ENCODE measurements around the gene SLC9A1. TPM values are rescaled to one million over a fixed set of nuclear protein-coding genes. Genes with fewer than 3 reads are reported as not detected.
A peak's percentile ranks its signal among the peaks of the same experiment; 100 is the strongest.

Gene SLC9A1
- total RNA-seq, 1 experiment from 2014 or later = 2.4 TPM

DNA sequence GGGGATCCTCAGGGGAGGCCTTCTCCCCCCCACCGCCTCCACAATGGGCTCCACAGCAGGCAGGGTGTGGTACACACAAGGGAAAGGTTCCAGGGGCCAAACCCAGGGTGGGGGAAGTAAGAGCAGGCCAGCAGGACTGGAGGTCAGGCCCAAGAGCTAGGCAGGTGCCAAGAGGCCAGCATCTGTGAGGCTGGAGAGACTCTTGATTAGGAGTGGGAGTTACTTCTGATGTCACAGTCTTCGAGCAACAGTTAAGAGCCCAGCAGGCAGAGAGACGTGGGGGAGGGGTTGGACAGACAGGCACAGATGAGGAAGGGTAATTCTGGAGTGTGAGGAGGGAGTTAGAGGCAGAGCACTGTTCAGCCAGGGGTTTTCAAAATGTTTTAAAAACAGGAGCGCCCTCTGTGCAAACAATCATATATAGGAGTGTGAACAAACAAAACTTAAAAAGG, 55.8 kb downstream of the SLC9A1 start:
- in situ Hi-C loops (cut with HindIII; ENCODE audit: low pct_unique_long_range_greater_than_20kb, low sequenced_read_pairs) = no loop called here
- peak; percentile 29 for DNase-seq (ENCODE audit: low read depth, low spot score)

- in situ Hi-C loops (cut with HindIII; ENCODE audit: low pct_unique_long_range_greater_than_20kb, low sequenced_read_pairs) = no loop called here
These were observed 56.3 kb downstream of the SLC9A1 start for GRCh38 chr1:27098431-27099134.

DNA sequence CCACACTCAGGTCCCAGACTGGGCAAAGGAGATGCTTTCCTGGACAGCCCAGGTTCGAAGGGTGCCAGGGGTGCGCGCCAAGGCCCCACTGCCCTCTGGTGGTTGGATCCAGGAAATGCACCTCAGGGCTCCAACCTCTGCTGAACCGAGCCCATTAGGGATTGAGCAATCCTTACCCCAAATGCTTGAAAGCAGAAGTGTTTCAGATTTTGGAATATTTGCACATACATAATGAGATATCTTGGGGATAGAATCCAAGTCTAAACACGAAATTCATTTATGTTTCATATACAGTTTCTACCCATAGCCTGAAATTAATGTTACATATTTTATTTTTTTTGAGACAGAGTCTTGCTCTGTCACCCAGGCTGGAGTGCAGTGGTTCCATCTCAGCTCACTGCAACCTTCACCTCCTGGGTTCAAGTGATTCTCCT, 57.4 kb downstream of the SLC9A1 start:
- in situ Hi-C loops (cut with HindIII; ENCODE audit: low pct_unique_long_range_greater_than_20kb, low sequenced_read_pairs) = no loop called here
- peak; percentile 77 for DNase-seq (ENCODE audit: low read depth, low spot score)

More at GRCh38 chr1:27098431-27099134, 56.3 kb downstream of the SLC9A1 start:
- DNase-seq (ENCODE audit: low read depth, low spot score) = peak; percentile 61

- DNase-seq (ENCODE audit: low read depth, low spot score) = no peak
- in situ Hi-C loops (cut with HindIII; ENCODE audit: low pct_unique_long_range_greater_than_20kb, low sequenced_read_pairs) = no loop called here
These were observed 59.3 kb downstream of the SLC9A1 start for GRCh38 chr1:27095576-27095975.

- in situ Hi-C loops (cut with HindIII; ENCODE audit: low pct_unique_long_range_greater_than_20kb, low sequenced_read_pairs) = no loop called here
- no peak for DNase-seq (ENCODE audit: low read depth, low spot score)
These were observed 62.0 kb downstream of the SLC9A1 start for GRCh38 chr1:27092888-27093287.

- DNase-seq (ENCODE audit: low read depth, low spot score) = no peak
- in situ Hi-C loops (cut with HindIII; ENCODE audit: low pct_unique_long_range_greater_than_20kb, low sequenced_read_pairs) = no loop called here
These were observed 64.0 kb downstream of the SLC9A1 start for GRCh38 chr1:27090911-27091310.

DNA sequence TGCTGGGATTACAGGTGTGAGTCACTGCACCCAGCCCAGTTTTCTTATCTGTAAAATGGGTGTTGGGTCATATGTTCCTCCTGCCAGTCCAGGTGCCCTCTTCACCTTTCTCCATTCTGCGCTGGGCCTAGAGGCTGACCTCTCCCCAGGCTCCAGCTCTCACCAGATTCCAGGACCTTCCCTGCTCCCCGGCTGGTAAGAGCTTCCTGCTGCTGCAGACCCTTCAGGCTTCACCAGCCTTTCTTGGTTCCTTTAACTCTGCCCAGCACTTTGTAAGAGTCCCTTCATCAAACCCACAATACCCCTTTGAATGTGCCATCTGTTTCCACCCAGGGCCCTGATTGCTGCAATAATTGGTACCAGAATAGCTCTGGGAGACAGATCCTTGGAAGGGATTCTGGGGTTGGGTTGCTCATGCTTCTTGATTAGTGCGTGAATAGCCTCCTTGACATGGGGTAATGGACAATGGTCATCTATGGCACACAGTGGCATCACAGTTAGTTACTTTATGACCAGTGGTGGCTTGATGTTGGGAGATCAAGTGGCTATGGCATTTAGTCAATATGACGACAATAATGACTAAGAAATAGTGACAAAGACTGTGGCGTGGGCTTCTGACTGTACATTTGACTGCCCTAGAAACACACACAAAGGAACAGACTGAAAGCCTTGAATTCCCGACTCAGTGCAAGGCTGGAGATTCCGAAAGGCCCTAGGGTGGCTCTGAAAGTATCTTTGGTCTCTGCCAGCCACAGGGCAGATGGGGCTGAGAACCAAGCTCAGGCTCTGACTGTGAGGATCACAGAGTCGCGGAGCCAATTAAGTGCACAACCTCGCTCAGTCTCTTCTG, 67.3 kb downstream of the SLC9A1 start:
- peak; percentile 55 for DNase-seq (ENCODE audit: low read depth, low spot score)

DNA sequence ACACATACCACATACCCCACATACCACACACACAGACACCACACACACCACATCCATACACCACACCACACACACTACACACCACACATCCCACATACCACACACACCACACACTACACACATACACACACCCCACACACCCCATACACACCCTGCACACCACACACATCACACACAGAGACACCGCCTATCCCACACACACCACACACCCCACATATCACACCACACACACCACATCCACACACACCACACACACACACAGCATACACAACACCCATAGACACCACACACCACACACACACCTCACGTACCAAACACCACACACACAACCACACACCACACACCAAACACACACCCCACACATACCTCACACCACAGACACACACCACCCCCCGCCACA, 68.3 kb downstream of the SLC9A1 start:
- no peak for DNase-seq (ENCODE audit: low read depth, low spot score)
- in situ Hi-C loops (cut with HindIII; ENCODE audit: low pct_unique_long_range_greater_than_20kb, low sequenced_read_pairs) = no loop called here

More for the DNA sequence above, 67.3 kb downstream of the SLC9A1 start:
- in situ Hi-C loops (cut with HindIII; ENCODE audit: low pct_unique_long_range_greater_than_20kb, low sequenced_read_pairs) = no loop called here

DNA sequence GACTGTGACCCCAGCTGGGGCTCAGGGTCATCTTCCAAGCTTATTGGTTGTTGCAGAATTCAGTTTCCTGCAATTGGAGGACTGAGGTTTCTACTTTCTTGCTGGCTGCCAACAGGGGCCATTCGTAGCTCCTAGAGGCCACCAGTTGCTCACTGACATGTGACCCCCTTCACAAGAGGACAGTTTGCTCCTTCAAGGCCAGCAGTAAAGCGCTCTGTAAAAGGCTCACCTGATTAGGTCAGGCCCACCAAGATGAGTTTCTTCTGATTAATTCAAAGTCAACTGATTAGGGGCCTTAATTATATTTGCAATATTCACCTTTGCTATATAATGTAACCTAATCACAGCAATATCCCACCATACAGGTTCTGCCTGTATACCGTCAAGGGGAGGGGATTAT, 68.9 kb downstream of the SLC9A1 start:
- DNase-seq (ENCODE audit: low read depth, low spot score) = no peak
- in situ Hi-C loops (cut with HindIII; ENCODE audit: low pct_unique_long_range_greater_than_20kb, low sequenced_read_pairs) = no loop called here

DNA sequence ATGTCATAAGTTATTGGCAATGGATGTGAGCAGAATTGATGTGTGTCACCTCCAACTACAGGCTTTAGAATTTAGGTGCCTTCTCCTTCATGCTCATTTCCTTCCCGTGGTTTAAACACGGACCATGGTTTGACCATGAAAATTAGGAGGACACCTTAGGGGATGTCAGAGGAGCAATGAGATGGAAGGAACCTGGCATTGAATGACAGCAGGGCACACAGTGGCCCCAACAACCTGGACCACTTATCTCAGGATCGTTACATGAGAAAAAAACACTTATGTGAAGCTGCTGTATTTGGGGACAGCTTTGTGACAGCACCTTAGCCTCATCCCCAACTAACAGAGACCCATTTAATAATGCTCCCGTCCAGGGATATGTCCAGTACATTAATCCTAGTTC, 70.8 kb downstream of the SLC9A1 start:
- no peak for DNase-seq (ENCODE audit: low read depth, low spot score)
- in situ Hi-C loops (cut with HindIII; ENCODE audit: low pct_unique_long_range_greater_than_20kb, low sequenced_read_pairs) = no loop called here

DNA sequence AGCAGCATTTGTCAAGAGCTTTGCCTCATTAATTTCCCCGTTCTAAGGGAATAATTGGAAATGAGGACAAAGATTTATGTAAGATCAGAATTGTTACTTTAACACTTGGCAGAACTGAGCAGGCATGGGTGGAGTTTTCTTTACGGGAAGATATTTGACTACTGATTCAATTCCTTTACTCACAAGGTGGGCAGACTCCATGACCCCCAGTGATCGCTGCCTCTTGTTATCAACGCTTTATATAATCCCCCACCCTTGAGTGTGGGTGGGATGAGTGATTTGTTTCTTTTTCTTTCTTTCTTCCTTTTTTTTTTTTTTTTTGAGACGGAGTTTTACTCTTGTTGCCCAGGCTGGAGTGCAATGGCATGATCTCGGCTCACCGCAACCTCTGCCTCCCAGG, 77.0 kb downstream of the SLC9A1 start:
- DNase-seq (ENCODE audit: low read depth, low spot score) = no peak
- in situ Hi-C loops (cut with HindIII; ENCODE audit: low pct_unique_long_range_greater_than_20kb, low sequenced_read_pairs) = no loop called here

DNA sequence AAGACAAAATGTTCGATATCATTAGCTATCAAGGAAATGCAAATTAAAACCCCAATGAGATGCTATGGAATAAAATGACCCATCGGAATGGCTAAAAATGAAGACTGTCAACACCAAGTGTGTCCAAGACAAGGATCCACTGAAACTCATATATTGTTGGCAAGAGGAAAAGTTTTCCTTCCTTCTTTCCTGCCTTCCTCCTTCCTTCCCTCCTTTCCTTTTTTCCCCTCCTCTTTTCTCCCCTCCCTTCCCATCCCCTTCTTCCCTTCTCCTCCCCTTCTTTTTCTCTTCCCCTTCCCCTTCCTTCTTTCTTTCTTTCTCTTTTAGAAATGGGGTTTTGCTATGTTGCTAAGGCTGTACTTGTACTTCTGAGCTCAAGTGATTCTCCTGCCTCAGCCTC, 78.1 kb downstream of the SLC9A1 start:
- in situ Hi-C loops (cut with HindIII; ENCODE audit: low pct_unique_long_range_greater_than_20kb, low sequenced_read_pairs) = no loop called here
- no peak for DNase-seq (ENCODE audit: low read depth, low spot score)

DNA sequence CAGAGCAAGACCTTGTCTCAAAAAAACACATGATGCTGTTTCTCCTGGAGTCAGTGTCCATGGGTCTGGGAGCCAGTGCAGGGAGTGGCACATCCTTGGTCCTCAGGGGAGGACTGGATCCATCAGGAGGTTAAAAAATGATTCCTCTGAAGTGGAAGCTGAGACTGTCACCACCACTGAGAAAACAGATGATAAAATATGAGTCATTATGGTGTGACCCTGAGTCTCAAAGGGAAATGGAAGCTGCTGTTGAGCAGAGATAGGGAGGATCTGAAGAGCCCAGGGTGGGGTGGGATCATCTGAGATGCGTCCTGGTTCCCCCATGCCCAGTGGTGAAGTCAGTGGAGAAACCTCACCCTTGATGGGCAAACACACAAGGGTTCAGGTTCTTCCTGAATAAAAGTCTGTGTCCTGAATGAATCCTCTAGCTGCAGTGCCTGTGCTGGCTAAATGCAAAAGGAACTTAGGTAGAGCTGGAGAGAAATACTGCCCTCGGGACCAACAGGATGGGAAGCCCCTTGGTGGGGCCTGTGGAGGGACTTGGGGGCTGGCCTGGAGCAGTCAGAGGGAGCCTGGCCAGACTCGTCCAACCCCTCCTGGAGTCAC, 80.6 kb downstream of the SLC9A1 start:
- peak; percentile 17 for DNase-seq (ENCODE audit: low read depth, low spot score)
- in situ Hi-C loops (cut with HindIII; ENCODE audit: low pct_unique_long_range_greater_than_20kb, low sequenced_read_pairs) = no loop called here

DNA sequence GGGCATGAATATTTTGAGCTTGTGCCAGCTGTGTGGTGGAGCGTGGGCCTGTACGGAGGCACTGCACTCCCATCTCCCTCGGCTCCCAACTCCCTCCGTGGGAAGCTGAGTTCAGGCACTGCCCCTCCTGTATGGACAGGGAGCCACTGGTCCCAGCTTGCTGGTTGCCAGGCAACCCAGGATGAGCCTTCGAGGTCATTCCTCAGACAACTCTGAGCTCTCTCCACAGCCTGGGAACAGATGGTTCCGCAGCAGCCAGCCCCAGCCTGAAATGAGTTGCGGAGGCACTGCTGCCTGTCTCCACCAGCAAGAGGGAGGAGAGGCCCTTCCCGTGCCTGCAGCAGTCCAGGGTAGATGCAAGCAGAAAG, 83.9 kb downstream of the SLC9A1 start:
- in situ Hi-C loops (cut with HindIII; ENCODE audit: low pct_unique_long_range_greater_than_20kb, low sequenced_read_pairs) = no loop called here
- DNase-seq (ENCODE audit: low read depth, low spot score) = no peak

- in situ Hi-C loops (cut with HindIII; ENCODE audit: low pct_unique_long_range_greater_than_20kb, low sequenced_read_pairs) = no loop called here
- peak; percentile 30 for DNase-seq (ENCODE audit: low read depth, low spot score)
These were observed 84.4 kb downstream of the SLC9A1 start for GRCh38 chr1:27070390-27071048.

GRCh38 chr1:27068922-27069321, 86.0 kb downstream of the SLC9A1 start:
- in situ Hi-C loops (cut with HindIII; ENCODE audit: low pct_unique_long_range_greater_than_20kb, low sequenced_read_pairs) = no loop called here
- DNase-seq (ENCODE audit: low read depth, low spot score) = no peak

GRCh38 chr1:27065999-27066630, 88.8 kb downstream of the SLC9A1 start:
- DNase-seq (ENCODE audit: low read depth, low spot score) = no peak
- in situ Hi-C loops (cut with HindIII; ENCODE audit: low pct_unique_long_range_greater_than_20kb, low sequenced_read_pairs) = no loop called here

GRCh38 chr1:27060891-27061290, 94.0 kb downstream of the SLC9A1 start:
- in situ Hi-C loops (cut with HindIII; ENCODE audit: low pct_unique_long_range_greater_than_20kb, low sequenced_read_pairs) = no loop called here
- DNase-seq (ENCODE audit: low read depth, low spot score) = no peak
